Gastroesophageal sphincter (tissue), 4 donors: ENCODE results near the gene IL3. TPM values are rescaled to one million over a fixed set of nuclear protein-coding genes. Genes with fewer than 3 reads are reported as not detected.
"Not testable (repeated sequence)": the region's sequence is repeated elsewhere in the genome, so short reads cannot be mapped to it uniquely, and the experiment has no call there.

Experiments
- ATAC-seq: fragments of 150-250 bp; one replicate; pipeline ENCODE4 v1.9.1; 2016; ENCODE audit warnings: mild to moderate bottlenecking, moderate library complexity
- H3K27ac ChIP-seq, 4 donors: fragments of 200-600 bp; sonication (generic) in 3 of 4; 1 replicate in 3 of 4; 2 replicates in 1 of 4; pipeline ENCODE4 v1.5.1; 2016 to 2019
- H3K27me3 ChIP-seq: fragments of 200-600 bp; sonication (generic); one replicate; pipeline ENCODE4 v1.5.1; 2019
- H3K36me3 ChIP-seq, 2 donors: fragments of 200-600 bp; sonication (generic); one replicate each; pipeline ENCODE4 v1.5.1; 2019; ENCODE audit warnings: control low read depth in 1 of 2
- H3K4me1 ChIP-seq, 3 donors: fragments of 200-600 bp; sonication (generic); 1 replicate in 2 of 3; 2 replicates in 1 of 3; pipeline ENCODE4 v1.5.1; 2016 to 2019; ENCODE audit warnings: control low read depth in 2 of 3
- H3K4me3 ChIP-seq, 2 donors: fragments of 200-600 bp; sonication (generic); one replicate each; pipeline ENCODE4 v1.5.1; 2019; ENCODE audit warnings: mild to moderate bottlenecking in 1 of 2, moderate library complexity in 1 of 2
- H3K9me3 ChIP-seq, 3 donors: fragments of 200-600 bp; sonication (generic); one replicate each; pipeline ENCODE4 v1.5.1; 2017 to 2019; ENCODE audit warnings: control low read depth in 2 of 3
- EP300 ChIP-seq: sonication (generic); formaldehyde crosslinking; IDR thresholded peaks from one replicate; pipeline ENCODE4 v1.6.1; 2017; ENCODE audit warnings: antibody characterized with exemption, mild to moderate bottlenecking
- POLR2A ChIP-seq, 2 donors: fragments of 450-650 bp; IDR thresholded peaks; one replicate each; pipeline ENCODE4 v1.6.1; 2017; ENCODE audit warnings: antibody characterized with exemption in 2 of 2, mild to moderate bottlenecking in 2 of 2, moderate library complexity in 1 of 2
- POLR2AphosphoS5 ChIP-seq: sonication (generic); formaldehyde crosslinking; IDR thresholded peaks from one replicate; pipeline ENCODE4 v1.6.1; 2017; ENCODE audit warnings: antibody characterized with exemption
- WGBS, 2 donors: methylation state at CpG; one replicate each; pipeline ENCODE4 v1.1.5; 2018; ENCODE audit warnings: low coverage in 1 of 2; 5-methylcytosine and 5-hydroxymethylcytosine counted together
- total RNA-seq, 4 donors: library from RNA; depleted of rRNA; stranded (reverse); fragments of >200 nt; gene quantifications; one replicate each; pipeline ENCODE4 v1.1.0, GENCODE V29; 2016
- TF ChIP-seq, protein P1 (sequence below), 4 experiments: fragments of 200-600 bp in 2 of 4; fragments of 450-650 bp in 2 of 4; sonication (generic) in 1 of 4; IDR thresholded peaks; one replicate each; pipeline ENCODE4 v1.5.1; 2017 to 2019; ENCODE audit warnings: antibody characterized with exemption in 4 of 4, mild to moderate bottlenecking in 2 of 4, moderate library complexity in 2 of 4

Gene IL3
- total RNA-seq, 4 donors from 2014 or later = not detected

DNA sequence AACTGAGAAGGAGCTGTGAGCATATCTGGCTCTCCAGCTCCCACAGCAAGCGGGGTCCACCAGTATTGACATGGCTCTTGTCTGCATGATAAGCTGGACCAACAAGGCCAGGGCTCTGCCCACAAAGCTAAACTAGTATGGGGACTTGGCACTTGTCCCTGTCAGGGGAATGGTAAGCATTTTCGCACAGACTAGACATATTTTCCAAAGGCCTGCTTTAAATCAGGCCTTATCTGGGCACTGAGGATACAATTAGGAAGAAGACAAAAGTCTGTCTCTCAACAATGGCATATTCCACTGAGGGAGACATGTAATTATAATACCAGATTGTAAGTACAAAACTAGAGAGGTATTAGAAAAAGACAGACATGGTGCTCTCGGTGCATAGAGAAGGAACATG, 45.2 kb downstream of the IL3 start:
- Histone ChIP-seq H3K4me1 (peaks cover 0 to 15% (median 12%) of the 10 kb centered on the region in 3 donors), H3K9me3 (no peaks in the 10 kb centered on the region), H3K36me3 (no peaks in the 10 kb centered on the region), H3K27ac (no peak overlapping the region), H3K27me3 (no peaks in the 10 kb centered on the region), H3K4me3 (no peak overlapping the region)
- TF ChIP-seq EP300 (no peak), POLR2AphosphoS5 (no peak), POLR2A (IDR thresholded peaks at IDR 0.05) (no peak)
- TF ChIP-seq, protein P1, sequence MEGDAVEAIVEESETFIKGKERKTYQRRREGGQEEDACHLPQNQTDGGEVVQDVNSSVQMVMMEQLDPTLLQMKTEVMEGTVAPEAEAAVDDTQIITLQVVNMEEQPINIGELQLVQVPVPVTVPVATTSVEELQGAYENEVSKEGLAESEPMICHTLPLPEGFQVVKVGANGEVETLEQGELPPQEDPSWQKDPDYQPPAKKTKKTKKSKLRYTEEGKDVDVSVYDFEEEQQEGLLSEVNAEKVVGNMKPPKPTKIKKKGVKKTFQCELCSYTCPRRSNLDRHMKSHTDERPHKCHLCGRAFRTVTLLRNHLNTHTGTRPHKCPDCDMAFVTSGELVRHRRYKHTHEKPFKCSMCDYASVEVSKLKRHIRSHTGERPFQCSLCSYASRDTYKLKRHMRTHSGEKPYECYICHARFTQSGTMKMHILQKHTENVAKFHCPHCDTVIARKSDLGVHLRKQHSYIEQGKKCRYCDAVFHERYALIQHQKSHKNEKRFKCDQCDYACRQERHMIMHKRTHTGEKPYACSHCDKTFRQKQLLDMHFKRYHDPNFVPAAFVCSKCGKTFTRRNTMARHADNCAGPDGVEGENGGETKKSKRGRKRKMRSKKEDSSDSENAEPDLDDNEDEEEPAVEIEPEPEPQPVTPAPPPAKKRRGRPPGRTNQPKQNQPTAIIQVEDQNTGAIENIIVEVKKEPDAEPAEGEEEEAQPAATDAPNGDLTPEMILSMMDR (IDR thresholded peaks at IDR 0.05) = no peak
- WGBS, 2 donors = 70 to 100% methylated on average over 1 to 2 of the region's 3 CpGs
- no peak for ATAC-seq

DNA sequence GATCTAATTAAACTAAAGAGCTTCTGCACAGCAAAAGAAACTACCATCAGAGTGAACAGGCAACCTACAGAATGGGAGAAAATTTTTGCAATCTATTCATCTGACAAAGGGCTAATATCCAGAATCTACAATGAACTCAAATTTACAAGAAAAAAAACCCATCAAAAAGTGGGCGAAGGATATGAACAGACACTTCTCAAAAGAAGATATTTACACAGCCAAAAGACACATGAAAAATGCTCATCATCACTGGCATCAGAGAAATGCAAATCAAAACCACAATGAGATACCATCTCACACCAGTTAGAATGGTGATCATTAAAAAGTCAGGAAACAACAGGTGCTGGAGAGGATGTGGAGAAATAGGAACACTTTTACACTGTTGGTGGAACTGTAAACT, 48.0 kb downstream of the IL3 start:
- 100% methylated on average over 1 of the region's 1 CpG; no CpG with 5 or more reads in 1 of the 2 donors for WGBS, 2 donors
- not testable (repeated sequence) for H3K4me3 ChIP-seq, H3K27me3 ChIP-seq, H3K9me3 ChIP-seq, H3K27ac ChIP-seq, H3K36me3 ChIP-seq, ATAC-seq, H3K4me1 ChIP-seq

DNA sequence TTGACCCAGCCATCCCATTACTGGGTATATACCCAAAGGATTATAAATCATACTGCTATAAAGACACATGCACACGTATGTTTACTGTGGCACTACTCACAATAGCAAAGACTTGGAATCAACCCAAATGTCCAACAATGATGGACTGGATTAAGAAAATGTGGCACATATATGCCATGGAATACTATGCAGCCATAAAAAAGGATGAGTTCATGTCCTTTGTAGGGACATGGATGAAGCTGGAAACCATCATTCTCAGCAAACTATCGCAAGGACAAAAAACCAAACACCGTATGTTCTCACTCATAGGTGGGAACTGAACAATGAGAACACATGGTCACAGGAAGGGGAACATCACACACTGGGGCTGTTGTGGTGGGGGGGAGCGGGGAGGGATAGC, 48.5 kb downstream of the IL3 start:
- 63 to 87% methylated on average over 1 to 4 of the region's 4 CpGs for WGBS, 2 donors
- ATAC-seq, H3K36me3 ChIP-seq, H3K4me3 ChIP-seq, H3K27ac ChIP-seq, H3K4me1 ChIP-seq, H3K27me3 ChIP-seq: not testable (repeated sequence)
- peaks cover 0 to 13% (median 0%) of the 10 kb centered on the region in 3 donors for H3K9me3 ChIP-seq

DNA sequence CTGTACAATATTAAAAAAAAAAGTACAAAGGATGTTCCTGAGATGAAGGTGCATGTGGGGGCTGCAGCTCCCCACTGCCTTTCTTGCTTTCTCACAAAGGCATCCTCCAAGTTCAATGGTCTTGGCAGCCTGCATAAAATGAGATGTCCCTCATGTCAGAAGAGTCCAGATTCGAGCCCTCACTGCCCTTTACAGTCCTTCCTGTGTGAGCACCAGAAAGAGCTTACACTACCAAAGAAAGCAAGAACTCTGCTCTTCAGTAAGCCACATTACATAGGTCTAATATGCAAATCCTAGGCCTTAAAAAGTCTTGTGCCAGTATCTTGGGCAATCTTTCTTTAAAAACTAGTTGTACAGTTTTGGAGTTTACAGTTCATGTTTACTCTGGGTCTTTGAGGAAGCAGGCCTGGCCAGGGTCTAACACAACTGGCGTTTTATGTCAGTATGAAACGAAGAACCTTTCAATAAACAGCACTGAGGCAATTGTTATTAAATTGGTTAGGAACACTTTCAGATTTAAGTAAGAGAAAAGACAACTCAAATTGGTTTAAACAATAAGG, 49.1 kb downstream of the IL3 start:
- Histone ChIP-seq H3K4me3 (no peak overlapping the region), H3K9me3 (peaks cover 0 to 13% (median 0%) of the 10 kb centered on the region in 3 donors), H3K27ac (no peak overlapping the region), H3K36me3 (no peaks in the 10 kb centered on the region), H3K4me1 (no peaks in the 10 kb centered on the region), H3K27me3 (no peaks in the 10 kb centered on the region)
- TF ChIP-seq, protein P1 (IDR thresholded peaks at IDR 0.05) = no peak
- TF ChIP-seq POLR2AphosphoS5 = no peak
- TF ChIP-seq EP300 = no peak
- WGBS, 2 donors = 58 to 67% methylated on average over 2 to 3 of the region's 3 CpGs
- ATAC-seq = no peak

DNA sequence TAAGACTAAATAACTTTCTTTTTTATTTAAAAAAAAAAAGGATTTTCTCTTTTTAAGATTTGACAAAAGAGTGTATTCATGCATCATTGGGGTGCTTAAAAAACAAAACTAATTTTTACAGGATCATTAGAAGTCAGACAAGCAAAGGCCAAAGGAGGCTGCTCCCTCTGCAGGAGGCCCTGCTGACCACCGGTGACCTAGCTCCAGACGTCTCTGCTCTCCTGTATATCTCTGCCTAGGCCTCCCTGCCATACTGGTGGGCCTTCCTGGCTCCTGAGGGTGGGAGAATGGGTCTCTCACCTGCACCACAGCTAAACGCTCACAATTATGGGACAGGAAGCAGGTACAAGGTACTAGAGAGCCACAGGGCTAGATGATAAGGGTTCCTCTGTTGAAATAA, 49.7 kb downstream of the IL3 start:
- ATAC-seq = no peak
- H3K27me3 ChIP-seq = no peaks in the 10 kb centered on the region
- TF ChIP-seq EP300 (no peak), POLR2AphosphoS5 (no peak), POLR2A (IDR thresholded peaks at IDR 0.05) (no peak)
- TF ChIP-seq, protein P1 (IDR thresholded peaks at IDR 0.05) = no peak
- 34 to 36% methylated on average over 2 of the region's 3 CpGs for WGBS, 2 donors
- no peak overlapping the region for H3K27ac ChIP-seq
- H3K9me3 ChIP-seq = peaks cover 0 to 13% (median 0%) of the 10 kb centered on the region in 3 donors
- no peaks in the 10 kb centered on the region for H3K36me3 ChIP-seq
- no peaks in the 10 kb centered on the region for H3K4me1 ChIP-seq
- H3K4me3 ChIP-seq = no peak overlapping the region

DNA sequence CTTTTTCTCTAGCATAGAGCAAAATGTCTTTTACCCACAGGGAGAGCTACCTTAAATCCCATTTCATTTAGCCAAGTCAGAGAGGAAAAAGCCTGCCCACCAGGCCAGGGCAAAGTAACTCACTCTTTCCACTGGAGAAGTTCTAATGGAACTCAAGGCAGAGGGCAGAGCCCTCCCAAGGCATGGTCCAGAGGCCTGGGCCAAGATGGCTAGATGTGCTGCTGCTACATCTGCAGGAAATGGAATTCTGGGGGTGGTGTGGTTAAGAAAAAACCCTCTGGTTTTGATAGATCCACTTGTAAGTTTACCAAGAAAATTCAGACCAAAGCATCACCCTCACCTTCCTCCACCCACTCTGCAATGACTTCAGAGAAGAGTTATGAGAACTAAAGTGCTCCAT, 50.5 kb downstream of the IL3 start:
- Histone ChIP-seq H3K4me3 (no peak overlapping the region), H3K36me3 (no peaks in the 10 kb centered on the region), H3K9me3 (peaks cover 0 to 13% (median 0%) of the 10 kb centered on the region in 3 donors), H3K4me1 (no peaks in the 10 kb centered on the region), H3K27me3 (no peaks in the 10 kb centered on the region), H3K27ac (no peak overlapping the region)
- TF ChIP-seq, protein P1 (IDR thresholded peaks at IDR 0.05) = no peak
- no peak for TF ChIP-seq POLR2A (IDR thresholded peaks at IDR 0.05)
- no peak for TF ChIP-seq EP300
- TF ChIP-seq POLR2AphosphoS5 = no peak
- no peak for ATAC-seq
